Mesodermal cell (in vitro differentiated cells): ENCODE results near the gene SRMS.
A peak's percentile ranks its signal among the peaks of the same experiment; 100 is the strongest.
"Not testable (repeated sequence)": the region's sequence is repeated elsewhere in the genome, so short reads cannot be mapped to it uniquely, and the experiment has no call there.

ENCODE experiments used
- H3K27ac ChIP-seq: 2 replicates; pipeline ENCODE4 v1.7.0; 2013; ENCODE audit warnings: mild to moderate bottlenecking, low read depth, low read length, moderate library complexity; ENCODE audit not compliant: severe bottlenecking
- H3K36me3 ChIP-seq: 2 replicates; pipeline ENCODE4 v1.7.1; 2013; ENCODE audit warnings: mild to moderate bottlenecking, low read length, moderate library complexity; ENCODE audit not compliant: control insufficient read depth, insufficient read depth
- H3K4me1 ChIP-seq: one replicate; pipeline ENCODE4 v1.7.1; 2013; ENCODE audit warnings: mild to moderate bottlenecking, low read length; ENCODE audit not compliant: insufficient read depth, control insufficient read depth, poor library complexity, severe bottlenecking
- H3K4me3 ChIP-seq: 2 replicates; pipeline ENCODE4 v1.7.0; 2013; ENCODE audit warnings: low read length, control low read depth, mild to moderate bottlenecking; ENCODE audit not compliant: insufficient read depth, poor library complexity, severe bottlenecking; ENCODE audit errors: extremely low read depth
- H3K9me3 ChIP-seq: 2 replicates; pipeline ENCODE4 v1.7.1; 2013; ENCODE audit warnings: mild to moderate bottlenecking, low read length, moderate library complexity; ENCODE audit not compliant: control insufficient read depth
- WGBS, 2 experiments: methylation state at CpG; one replicate each; pipeline ENCODE4 v1.1.5; 2013; ENCODE audit warnings: missing lambda C conversion rate in 2 of 2; ENCODE audit not compliant: insufficient coverage in 2 of 2; 5-methylcytosine and 5-hydroxymethylcytosine counted together

SRMS gene

GRCh38 chr20:63522091-63522868 is 25.3 kb downstream of the SRMS start:
- Histone ChIP-seq H3K27ac (no peak overlapping the region), H3K36me3 (peaks cover 26% of the 10 kb centered on the region), H3K4me1 (no peaks in the 10 kb centered on the region), H3K4me3 (no peak overlapping the region), H3K9me3 (peaks cover 16% of the 10 kb centered on the region)
- 83 to 84% methylated on average over 9 to 12 of the region's 13 CpGs for WGBS, 2 experiments

GRCh38 chr20:63521602-63522001 is 25.9 kb downstream of the SRMS start:
- Histone ChIP-seq H3K4me3 (peak overlapping the region; percentile 80), H3K4me1 (no peaks in the 10 kb centered on the region), H3K36me3 (peaks cover 26% of the 10 kb centered on the region), H3K9me3 (peaks cover 16% of the 10 kb centered on the region), H3K27ac (peak overlapping the region; percentile 84)
- WGBS, 2 experiments = 12 to 19% methylated on average over 8 to 13 of the region's 23 CpGs

DNA sequence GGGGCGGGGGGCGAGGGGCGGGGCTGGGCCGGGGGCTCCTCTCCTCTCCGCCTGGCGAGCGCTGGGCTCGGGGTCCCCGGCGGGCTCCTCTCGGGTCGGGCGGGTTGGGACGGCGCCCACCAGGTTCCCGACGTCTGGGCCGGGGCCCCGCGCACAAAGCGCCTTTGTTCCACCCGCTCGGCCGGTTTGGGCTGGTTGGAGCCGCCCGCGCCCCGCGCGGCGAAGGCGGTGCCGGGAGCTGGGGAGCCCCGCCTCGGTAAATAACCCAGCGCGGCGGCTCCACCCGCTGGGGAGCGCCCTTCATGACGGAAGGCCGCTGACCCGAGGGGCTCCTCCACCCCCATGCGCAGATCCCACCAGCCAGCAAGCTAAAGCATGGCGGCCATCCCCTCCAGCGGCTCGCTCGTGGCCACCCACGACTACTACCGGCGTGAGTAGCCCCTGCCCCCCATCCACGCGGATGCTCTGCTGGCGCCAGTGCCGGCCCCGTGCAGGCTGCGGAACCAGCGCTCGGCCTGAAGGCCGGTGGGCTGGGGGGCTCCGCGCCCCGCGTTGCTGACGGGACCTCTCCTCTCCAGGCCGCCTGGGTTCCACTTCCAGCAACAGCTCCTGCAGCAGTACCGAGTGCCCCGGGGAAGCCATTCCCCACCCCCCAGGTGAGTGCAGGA is 26.5 kb downstream of the SRMS start:
- peak overlapping the region; percentile 84 for H3K27ac ChIP-seq
- H3K36me3 ChIP-seq = peaks cover 26% of the 10 kb centered on the region
- peaks cover 16% of the 10 kb centered on the region for H3K9me3 ChIP-seq
- WGBS, 2 experiments = 0% methylated on average over 49 to 66 of the region's 68 CpGs
- peak overlapping the region; percentile 80 for H3K4me3 ChIP-seq
- no peaks in the 10 kb centered on the region for H3K4me1 ChIP-seq

DNA sequence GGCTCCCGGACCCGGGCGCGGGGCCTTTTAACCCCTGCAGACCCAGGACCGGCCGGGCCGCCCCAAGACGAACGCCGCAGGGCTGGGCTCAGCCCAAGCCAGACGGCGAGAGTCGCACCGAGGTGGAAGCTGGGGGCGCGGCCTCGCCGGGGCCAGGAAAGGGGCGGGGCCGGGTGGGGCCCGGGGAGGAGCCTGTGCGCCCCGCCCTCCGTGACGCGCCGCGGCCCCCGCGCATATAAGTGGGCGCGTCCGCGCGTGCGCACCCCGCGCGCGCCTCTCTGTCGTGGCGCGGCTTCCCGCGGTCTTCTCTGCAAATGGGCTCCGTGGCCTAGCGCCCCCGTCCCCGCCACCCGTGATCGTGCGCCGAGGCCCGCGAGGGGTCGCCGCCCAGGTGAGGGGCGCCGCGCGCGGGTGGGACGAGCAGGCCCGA is 27.0 kb downstream of the SRMS start, which contains the start of gene PPDPF:
TSS of gene PPDPF (plus strand) at position 262 of the 430 bp plus-strand sequence. CDS start 544 bp downstream, outside the sequence.
- 0% methylated on average over 50 to 56 of the region's 64 CpGs for WGBS, 2 experiments
- Histone ChIP-seq H3K4me3 (peak within 1 kb of the TSS; percentile 80), H3K27ac (peak within 1 kb of the TSS; percentile 84), H3K9me3 (peaks cover 16% of the 10 kb centered on the region), H3K36me3 (peaks cover 26% of the 10 kb centered on the region), H3K4me1 (no peaks in the 10 kb centered on the region)

- H3K9me3 ChIP-seq = peaks cover 16% of the 10 kb centered on the region
- H3K27ac ChIP-seq = peak overlapping the region; percentile 53
Measured at GRCh38 chr20:63519668-63520503, 27.7 kb downstream of the SRMS start.

GRCh38 chr20:63518946-63519667 is 28.4 kb downstream of the SRMS start:
- Histone ChIP-seq H3K4me1 (no peaks in the 10 kb centered on the region), H3K4me3 (peak overlapping the region; percentile 80), H3K36me3 (peaks cover 26% of the 10 kb centered on the region), H3K27ac (no peak overlapping the region), H3K9me3 (peaks cover 16% of the 10 kb centered on the region)
- 70 to 76% methylated on average over 29 of the region's 32 CpGs for WGBS, 2 experiments

More at GRCh38 chr20:63519668-63520503, 27.7 kb downstream of the SRMS start:
- peak overlapping the region; percentile 80 for H3K4me3 ChIP-seq
- H3K36me3 ChIP-seq = peaks cover 26% of the 10 kb centered on the region
- WGBS, 2 experiments = 7 to 10% methylated on average over 55 to 56 of the region's 72 CpGs
- no peaks in the 10 kb centered on the region for H3K4me1 ChIP-seq

DNA sequence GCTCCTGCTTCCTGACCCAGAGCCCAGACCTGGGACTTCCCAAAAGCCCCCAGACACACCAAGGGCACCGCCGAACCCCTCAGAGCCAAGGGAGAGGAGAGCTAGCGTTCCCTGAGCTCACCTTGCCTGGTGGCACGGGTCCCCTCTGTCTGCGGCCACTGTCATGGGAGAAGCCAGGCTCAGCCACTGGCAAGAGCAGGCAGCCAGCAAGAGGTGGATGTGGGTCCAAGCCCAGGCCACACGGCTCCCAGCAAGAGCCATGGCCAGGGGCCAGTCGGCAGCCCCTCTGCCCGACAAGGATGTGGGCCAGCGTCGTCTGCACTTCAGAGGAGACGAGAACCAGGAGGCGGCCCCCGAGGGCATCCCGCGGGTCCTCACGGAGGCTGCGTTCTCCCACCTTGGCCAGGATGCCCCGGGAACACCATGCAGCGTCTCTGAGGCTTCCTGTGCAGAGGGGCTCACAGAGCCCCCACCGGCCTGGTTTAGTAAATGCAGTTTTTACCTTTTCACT is 29.1 kb downstream of the SRMS start:
- Histone ChIP-seq H3K27ac (no peak overlapping the region), H3K4me1 (no peaks in the 10 kb centered on the region), H3K9me3 (peaks cover 12% of the 10 kb centered on the region), H3K4me3 (no peak overlapping the region), H3K36me3 (peaks cover 20% of the 10 kb centered on the region)
- WGBS, 2 experiments = 47 to 69% methylated on average over 17 of the region's 20 CpGs

DNA sequence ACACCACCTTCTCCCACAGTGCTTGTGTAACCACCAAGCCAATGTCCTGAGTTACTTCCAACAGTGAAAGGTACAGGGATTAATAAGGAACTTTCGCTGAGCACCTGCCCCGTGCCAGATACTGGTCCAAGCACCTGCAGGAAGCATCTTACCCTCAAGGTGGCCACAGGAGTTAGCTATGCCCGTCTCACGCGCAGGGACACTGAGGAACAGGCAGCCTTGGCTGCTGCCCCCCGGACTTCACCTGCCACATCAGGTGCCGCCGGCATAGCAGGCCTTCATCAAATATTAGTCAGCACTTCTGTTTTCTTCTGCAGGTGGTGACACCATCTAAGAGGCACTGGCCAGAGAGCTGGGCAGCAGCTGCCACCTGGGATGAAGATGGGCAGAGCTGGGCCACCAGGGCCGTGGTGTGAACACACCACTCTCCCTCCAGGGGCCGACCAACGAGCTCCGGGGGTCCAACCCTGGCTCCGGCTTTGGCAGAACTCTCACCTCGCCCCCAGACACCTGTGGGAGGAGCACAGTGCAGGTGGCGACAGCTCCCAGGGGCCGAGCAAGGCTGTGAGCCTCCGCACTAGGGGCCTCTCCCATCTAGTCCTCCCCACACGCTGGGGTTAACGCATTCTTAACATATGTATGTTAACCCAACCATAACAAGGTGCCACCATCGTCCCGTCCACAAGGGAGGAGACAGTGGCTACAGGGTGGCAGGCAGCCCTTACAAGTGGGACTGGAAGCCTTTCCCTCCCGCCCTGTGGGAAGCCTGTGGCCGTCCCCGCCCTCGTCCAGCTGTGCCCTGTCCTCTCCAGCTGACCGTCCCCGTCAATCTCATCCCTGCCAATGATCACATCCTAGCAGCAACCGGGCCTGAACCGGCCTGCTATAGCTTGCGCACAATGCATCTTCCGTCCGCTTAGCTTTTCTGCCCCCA is 29.9 kb downstream of the SRMS start:
- no peak overlapping the region for H3K4me3 ChIP-seq
- peaks cover 6% of the 10 kb centered on the region for H3K9me3 ChIP-seq
- H3K4me1 ChIP-seq = no peaks in the 10 kb centered on the region
- no peak overlapping the region for H3K27ac ChIP-seq
- 87 to 91% methylated on average over 31 of the region's 32 CpGs for WGBS, 2 experiments
- H3K36me3 ChIP-seq = peaks cover 13% of the 10 kb centered on the region

- WGBS, 2 experiments = 71 to 80% methylated on average over 3 to 8 of the region's 10 CpGs
Measured at GRCh38 chr20:63514520-63514919, 33.0 kb downstream of the SRMS start.

More at GRCh38 chr20:63514520-63514919, 33.0 kb downstream of the SRMS start:
- not testable (repeated sequence) for H3K27ac ChIP-seq, H3K36me3 ChIP-seq, H3K4me3 ChIP-seq, H3K4me1 ChIP-seq, H3K9me3 ChIP-seq
